Liver (tissue), 9 donors: ENCODE data around the gene CRHR1. TPM values are rescaled to one million over a fixed set of nuclear protein-coding genes. Genes with fewer than 3 reads are reported as not detected.

ENCODE experiments used
- DNase-seq: peaks from one replicate; pipeline ENCODE4 v3.0.0-alpha.2; 2017; ENCODE audit warnings: low spot score
- H3K27ac ChIP-seq, 2 donors: one replicate each; pipeline ENCODE4 v1.7.0; 2013; ENCODE audit warnings: inconsistent platforms in 2 of 2, low read length in 2 of 2, control low read depth in 1 of 2, low read depth in 1 of 2, mild to moderate bottlenecking in 1 of 2
- H3K27me3 ChIP-seq, 4 donors: one replicate each; pipeline versions ENCODE4 v1.6.1 to v1.7.0; 2013; ENCODE audit warnings: low read length in 3 of 4, inconsistent platforms in 1 of 4, mild to moderate bottlenecking in 1 of 4, moderate library complexity in 1 of 4; ENCODE audit not compliant: control insufficient read depth in 4 of 4, insufficient read depth in 4 of 4
- H3K36me3 ChIP-seq, 4 donors: one replicate each; pipeline versions ENCODE4 v1.6.1 to v1.7.0; 2013; ENCODE audit warnings: low read length in 3 of 4, mild to moderate bottlenecking in 3 of 4, low read depth in 1 of 4, moderate library complexity in 1 of 4; ENCODE audit not compliant: control insufficient read depth in 4 of 4, insufficient read depth in 3 of 4
- H3K4me1 ChIP-seq, 4 donors: one replicate each; pipeline versions ENCODE4 v1.6.1 to v1.7.0; 2013; ENCODE audit warnings: low read length in 3 of 4, mild to moderate bottlenecking in 3 of 4, moderate library complexity in 1 of 4; ENCODE audit not compliant: control insufficient read depth in 4 of 4, insufficient read depth in 4 of 4
- H3K4me3 ChIP-seq, 3 donors: one replicate each; pipeline versions ENCODE4 v1.6.1 to v1.7.0; 2013; ENCODE audit warnings: low read length in 3 of 3, control low read depth in 1 of 3, low read depth in 1 of 3, mild to moderate bottlenecking in 1 of 3
- H3K9ac ChIP-seq, 2 donors: one replicate each; pipeline ENCODE4 v1.7.0; 2013; ENCODE audit warnings: low read length in 2 of 2, mild to moderate bottlenecking in 2 of 2, moderate library complexity in 2 of 2, control low read depth in 1 of 2, low read depth in 1 of 2
- H3K9me3 ChIP-seq, 4 donors: one replicate each; pipeline versions ENCODE4 v1.6.1 to v1.7.0; 2013; ENCODE audit warnings: low read length in 3 of 4; ENCODE audit not compliant: control insufficient read depth in 4 of 4
- ATF3 ChIP-seq: IDR thresholded peaks from 2 replicates; pipeline ENCODE4 v1.6.1; 2016; ENCODE audit warnings: antibody characterized with exemption
- CTCF ChIP-seq: fragments of 150-350 bp; IDR thresholded peaks from 2 replicates; pipeline ENCODE4 v1.5.1; 2017; ENCODE audit warnings: improper control_type of control experiment, low read depth, low read length; ENCODE audit not compliant: missing input control
- EGR1 ChIP-seq, 2 donors: IDR thresholded peaks; 2 replicates each; pipeline ENCODE4 v1.6.1; 2016 to 2018; ENCODE audit warnings: antibody characterized with exemption in 2 of 2, low read depth in 2 of 2
- FOXA1 ChIP-seq: IDR thresholded peaks from 2 replicates; pipeline ENCODE4 v1.6.1; 2016; ENCODE audit warnings: antibody characterized with exemption
- FOXA2 ChIP-seq: IDR thresholded peaks from 2 replicates; pipeline ENCODE4 v1.6.1; 2016; ENCODE audit warnings: antibody characterized with exemption
- GABPA ChIP-seq, 2 donors: IDR thresholded peaks in 1 of 2; conservative IDR thresholded peaks in 1 of 2; 2 replicates each; pipeline ENCODE4 v1.6.1; 2016; ENCODE audit warnings: antibody characterized with exemption in 2 of 2, mild to moderate bottlenecking in 1 of 2, moderate library complexity in 1 of 2
- HNF4A ChIP-seq, 2 donors: conservative IDR thresholded peaks; 2 replicates each; pipeline ENCODE4 v1.6.1; 2016; ENCODE audit warnings: antibody characterized with exemption in 2 of 2, mild to moderate bottlenecking in 2 of 2
- JUND ChIP-seq, 2 donors: IDR thresholded peaks; 2 replicates each; pipeline ENCODE4 v1.6.1; 2016; ENCODE audit warnings: antibody characterized with exemption in 2 of 2
- MAX ChIP-seq: IDR thresholded peaks from 2 replicates; pipeline ENCODE4 v1.6.1; 2016; ENCODE audit warnings: antibody characterized with exemption
- RAD21 ChIP-seq, 2 donors: IDR thresholded peaks; 2 replicates each; pipeline ENCODE4 v1.6.1; 2016; ENCODE audit warnings: antibody characterized with exemption in 2 of 2, mild to moderate bottlenecking in 2 of 2
- REST ChIP-seq: IDR thresholded peaks from 2 replicates; pipeline ENCODE4 v1.6.1; 2016; ENCODE audit warnings: antibody characterized with exemption, mild to moderate bottlenecking
- RXRA ChIP-seq, 2 donors: IDR thresholded peaks; 2 replicates each; pipeline ENCODE4 v1.6.1; 2017 to 2018; ENCODE audit warnings: antibody characterized with exemption in 2 of 2, mild to moderate bottlenecking in 1 of 2
- SP1 ChIP-seq: IDR thresholded peaks from 2 replicates; pipeline ENCODE4 v1.6.1; 2018; ENCODE audit warnings: antibody characterized with exemption, mild to moderate bottlenecking
- TAF1 ChIP-seq: conservative IDR thresholded peaks from 2 replicates; pipeline ENCODE4 v1.6.1; 2016; ENCODE audit warnings: antibody characterized with exemption, mild to moderate bottlenecking
- YY1 ChIP-seq: IDR thresholded peaks from 2 replicates; pipeline ENCODE4 v1.6.1; 2016; ENCODE audit warnings: antibody characterized with exemption, mild to moderate bottlenecking
- WGBS: extraction: QIAGEN DNeasy Blood & Tissue Kit; methylation state at CpG from one replicate; pipeline ENCODE4 v1.1.7; 2013; 5-methylcytosine and 5-hydroxymethylcytosine counted together
- polyA plus RNA-seq, 2 donors: library from polyadenylated mRNA; stranded (reverse) in 1 of 2; unstranded in 1 of 2; fragments of 200-250 nt in 1 of 2; fragments of >200 nt in 1 of 2; fragmentation: Nextera tagmentation in 1 of 2; extraction: Ambion mirVana in 1 of 2; gene quantifications; one replicate each; pipeline versions ENCODE4 v1.2.1 to v1.2.3, GENCODE V29; 2013 to 2015
- total RNA-seq, 2 donors: library from RNA; depleted of rRNA; stranded (reverse); fragments of >200 nt; gene quantifications; one replicate each; pipeline ENCODE4 v1.2.3, GENCODE V29; 2014
- donor health status: healthy.
- donor health status: healthy.
- donor health status: healthy.
- donor health status: healthy.
- donor health status: healthy.

CRHR1 gene
- total and polyA plus RNA-seq, 4 donors: not detected

GRCh38 chr17:45852535-45853297 lies 68.6 kb downstream of the CRHR1 start:
- no peak overlapping the region for H3K9ac ChIP-seq
- H3K36me3 ChIP-seq: no peaks in the 10 kb centered on the region
- TF ChIP-seq SP1: no peak
- TF ChIP-seq MAX: no peak
- TF ChIP-seq RAD21 (IDR thresholded peaks at IDR 0.05): peak; percentile 80 to 86
- no peak for TF ChIP-seq FOXA2
- no peak for TF ChIP-seq EGR1 (IDR thresholded peaks at IDR 0.05; ENCODE audit: low read depth in 2 of 2)
- no peak for TF ChIP-seq RXRA (IDR thresholded peaks at IDR 0.05)
- peak; percentile 92 for TF ChIP-seq CTCF
- peaks cover 0 to under 1% (median 0%) of the 10 kb centered on the region in 4 donors for H3K27me3 ChIP-seq
- H3K9me3 ChIP-seq: no peaks in the 10 kb centered on the region
- no peaks in the 10 kb centered on the region for H3K4me1 ChIP-seq
- peak; percentile 64 for DNase-seq
- 25% methylated on average over 12 of the region's 12 CpGs for WGBS
- no peak overlapping the region for H3K4me3 ChIP-seq
- no peak overlapping the region for H3K27ac ChIP-seq

GRCh38 chr17:45854209-45854608 lies 70.1 kb downstream of the CRHR1 start:
- no peaks in the 10 kb centered on the region for H3K9me3 ChIP-seq
- no peak for TF ChIP-seq ATF3
- TF ChIP-seq SP1: no peak
- no peak for TF ChIP-seq YY1
- TF ChIP-seq MAX: no peak
- TF ChIP-seq JUND (IDR thresholded peaks at IDR 0.05): no peak
- TF ChIP-seq RAD21 (IDR thresholded peaks at IDR 0.05): no peak
- no peak for TF ChIP-seq HNF4A (conservative IDR thresholded peaks at IDR 0.05)
- TF ChIP-seq EGR1 (IDR thresholded peaks at IDR 0.05; ENCODE audit: low read depth in 2 of 2): no peak
- no peak for TF ChIP-seq CTCF
- TF ChIP-seq TAF1: no peak
- TF ChIP-seq GABPA (IDR thresholded peaks at IDR 0.05 in 1 of 2, conservative IDR thresholded peaks at IDR 0.05 in 1 of 2): no peak
- no peak for TF ChIP-seq REST
- no peak for TF ChIP-seq FOXA1
- TF ChIP-seq FOXA2: no peak
- no peaks in the 10 kb centered on the region for H3K36me3 ChIP-seq
- no peak overlapping the region for H3K27ac ChIP-seq
- no peak for DNase-seq
- H3K27me3 ChIP-seq: peaks cover 0 to 2% (median 0%) of the 10 kb centered on the region in 4 donors
- no peak overlapping the region for H3K9ac ChIP-seq
- WGBS: 73% methylated on average over 9 of the region's 9 CpGs
- H3K4me3 ChIP-seq: no peak overlapping the region
- H3K4me1 ChIP-seq: no peaks in the 10 kb centered on the region
